Measurements from ENCODE around the gene AFG1L.
"Not testable (repeated sequence)": the region's sequence is repeated elsewhere in the genome, so short reads cannot be mapped to it uniquely, and the experiment has no call there.

AFG1L gene

GRCh38 chr6:108419474-108419873 lies 124.6 kb downstream of the AFG1L start:
- DNase-seq = no peak

- DNase-seq = no peak
Measured at GRCh38 chr6:108419934-108420609, 125.2 kb downstream of the AFG1L start.

DNA sequence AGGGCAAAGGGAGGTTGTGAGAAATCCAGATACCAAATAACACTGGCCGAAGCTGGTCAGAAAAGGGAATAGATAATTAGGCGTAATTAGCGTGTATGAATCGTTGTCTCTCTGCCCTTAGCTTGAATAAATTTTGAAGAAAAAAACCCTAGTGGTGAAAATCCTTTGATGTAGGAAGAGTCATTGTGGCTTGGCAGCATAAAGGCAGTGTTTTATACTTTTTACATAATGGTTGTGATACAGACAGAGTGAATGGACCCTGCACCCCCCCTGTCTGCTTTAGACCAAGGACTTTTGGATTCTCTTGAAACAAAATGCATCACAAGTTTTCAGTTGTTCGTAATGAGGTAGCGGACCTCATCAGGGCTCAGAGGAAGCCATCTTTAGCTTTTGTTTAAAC lies 126.5 kb downstream of the AFG1L start:
- DNase-seq = no peak

DNA sequence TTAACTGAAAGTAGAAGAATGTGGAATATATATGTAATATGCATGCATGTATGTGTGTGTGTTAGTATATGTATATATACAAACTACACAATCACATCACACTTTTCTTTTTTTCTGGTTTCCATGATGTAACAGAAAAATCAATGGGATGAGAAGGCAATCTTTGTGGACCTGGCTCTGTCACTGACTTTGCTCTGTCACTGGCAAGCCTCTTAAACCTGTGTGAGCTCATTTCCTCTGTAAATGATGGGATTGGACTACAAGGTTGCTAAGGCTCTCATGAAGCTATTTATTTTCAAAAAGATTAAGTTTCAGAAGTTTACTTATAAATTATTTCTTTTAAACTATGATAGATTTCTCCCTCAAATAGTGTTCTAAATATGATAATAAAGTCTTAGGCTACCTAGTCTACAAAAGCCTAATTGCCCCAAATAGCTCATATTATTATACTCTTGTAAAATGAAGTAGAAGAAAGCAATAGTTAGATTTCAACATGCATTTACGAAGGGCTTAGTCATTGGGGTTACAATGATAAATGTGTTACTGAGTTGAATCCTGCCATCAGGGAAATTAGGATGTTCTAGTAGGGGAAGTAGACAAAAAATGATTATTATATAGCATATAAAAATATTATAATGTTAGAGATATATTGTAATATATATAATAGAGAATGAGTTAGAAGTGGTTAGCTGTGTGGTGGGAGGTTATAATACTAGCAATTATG lies 129.3 kb downstream of the AFG1L start:
- no peak for DNase-seq

GRCh38 chr6:108425428-108425827 lies 130.6 kb downstream of the AFG1L start:
- DNase-seq = no peak

DNA sequence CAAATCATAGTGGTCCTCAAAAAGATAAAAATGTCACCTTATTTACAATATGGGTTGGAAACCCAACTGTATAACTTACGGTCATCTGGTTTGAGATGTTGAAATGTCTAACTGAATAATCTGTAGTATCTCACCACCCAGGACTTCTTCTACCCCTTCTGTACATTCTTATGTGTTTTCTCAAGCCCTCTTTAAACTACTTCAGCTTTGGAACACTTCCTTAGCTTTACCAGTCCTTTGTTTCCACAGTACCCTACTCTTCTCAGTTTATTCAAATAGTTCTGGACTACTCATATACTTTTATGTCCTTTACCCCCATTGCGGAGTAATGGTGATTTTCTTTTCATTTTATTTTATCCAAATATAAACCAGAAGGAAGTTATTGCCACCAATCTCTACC lies 137.3 kb downstream of the AFG1L start:
- no peak for DNase-seq

DNA sequence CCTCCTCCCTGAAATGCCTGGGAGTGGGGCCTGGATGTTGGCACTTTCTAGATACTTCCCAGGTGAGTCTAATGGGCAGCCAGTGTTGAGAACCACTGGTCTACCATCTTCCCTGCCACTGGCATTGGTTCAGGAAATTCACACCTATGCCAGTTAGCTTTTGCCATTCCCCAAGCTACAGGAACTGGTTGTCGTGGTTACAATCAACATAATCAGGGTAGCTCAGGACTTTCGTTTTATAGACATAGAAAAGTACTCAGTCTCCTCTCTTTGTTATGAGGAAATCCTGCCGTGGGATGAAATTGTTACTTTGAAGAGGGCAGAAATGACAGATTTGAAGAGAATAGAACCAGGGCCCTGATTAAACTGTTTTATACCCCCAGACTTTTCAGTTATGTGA lies 137.9 kb downstream of the AFG1L start:
- DNase-seq = no peak

DNA sequence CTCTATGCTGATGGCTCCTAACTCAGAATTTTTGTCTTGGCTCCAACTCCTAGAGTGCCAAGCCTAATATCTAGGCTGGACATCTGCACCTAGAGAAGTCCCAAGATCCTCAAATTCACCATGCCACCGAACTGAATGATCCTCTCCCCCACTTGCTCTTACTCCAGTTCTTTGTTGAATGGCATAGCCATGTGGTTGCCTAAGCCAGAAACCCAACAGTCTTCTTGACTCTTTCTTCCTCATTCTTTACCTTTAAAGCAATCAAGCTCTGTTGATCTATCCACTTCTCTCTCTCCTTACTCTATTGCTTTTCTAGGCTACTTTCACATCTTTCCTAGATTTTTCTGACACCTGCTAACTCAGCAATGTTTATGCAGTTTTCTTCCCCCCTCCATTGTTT lies 139.4 kb downstream of the AFG1L start:
- DNase-seq = no peak

DNA sequence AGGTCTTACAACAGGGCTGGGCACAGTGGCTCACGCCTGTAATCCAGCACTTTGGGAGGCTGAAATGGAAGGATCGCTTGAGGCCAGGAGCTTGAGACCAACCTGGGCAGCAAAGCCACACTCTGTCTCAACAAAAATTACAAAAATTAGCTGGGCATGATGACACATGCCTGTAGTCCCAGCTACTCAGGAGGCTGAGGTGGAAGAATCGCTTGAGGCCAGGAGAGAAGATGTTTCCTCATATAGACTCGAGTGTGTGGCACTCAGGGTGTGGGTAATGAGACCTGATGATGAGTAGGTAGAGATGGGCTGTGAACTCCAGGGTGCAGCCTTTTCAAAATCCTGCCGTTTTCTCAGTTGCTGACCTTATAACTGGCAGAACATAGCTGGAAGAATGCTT lies 140.5 kb downstream of the AFG1L start:
- no peak for DNase-seq

GRCh38 chr6:108436771-108437170 lies 141.9 kb downstream of the AFG1L start:
- DNase-seq = no peak

- DNase-seq = no peak
Measured at GRCh38 chr6:108437821-108438220, 143.0 kb downstream of the AFG1L start.

DNA sequence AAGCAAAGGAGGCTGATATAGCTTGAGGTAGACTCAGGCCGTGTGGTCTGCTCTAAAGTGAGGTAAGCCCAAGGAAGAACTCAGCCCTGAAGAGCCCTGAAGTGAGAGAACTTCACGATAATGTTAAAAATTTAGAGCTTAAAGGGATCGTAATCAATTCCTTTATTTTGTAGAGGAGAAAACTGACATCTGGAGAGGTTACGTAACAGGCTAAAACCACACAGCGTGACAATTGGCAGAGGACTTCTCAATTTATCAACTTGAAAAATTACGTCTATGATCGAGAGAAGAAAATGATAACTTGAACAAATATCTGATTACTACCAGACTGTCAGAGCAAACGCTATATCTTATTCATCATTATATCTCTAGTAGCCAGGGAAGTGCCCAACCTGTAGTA lies 144.1 kb downstream of the AFG1L start:
- no peak for DNase-seq

- DNase-seq = no peak
Measured at GRCh38 chr6:108441141-108441540, 146.3 kb downstream of the AFG1L start.

DNA sequence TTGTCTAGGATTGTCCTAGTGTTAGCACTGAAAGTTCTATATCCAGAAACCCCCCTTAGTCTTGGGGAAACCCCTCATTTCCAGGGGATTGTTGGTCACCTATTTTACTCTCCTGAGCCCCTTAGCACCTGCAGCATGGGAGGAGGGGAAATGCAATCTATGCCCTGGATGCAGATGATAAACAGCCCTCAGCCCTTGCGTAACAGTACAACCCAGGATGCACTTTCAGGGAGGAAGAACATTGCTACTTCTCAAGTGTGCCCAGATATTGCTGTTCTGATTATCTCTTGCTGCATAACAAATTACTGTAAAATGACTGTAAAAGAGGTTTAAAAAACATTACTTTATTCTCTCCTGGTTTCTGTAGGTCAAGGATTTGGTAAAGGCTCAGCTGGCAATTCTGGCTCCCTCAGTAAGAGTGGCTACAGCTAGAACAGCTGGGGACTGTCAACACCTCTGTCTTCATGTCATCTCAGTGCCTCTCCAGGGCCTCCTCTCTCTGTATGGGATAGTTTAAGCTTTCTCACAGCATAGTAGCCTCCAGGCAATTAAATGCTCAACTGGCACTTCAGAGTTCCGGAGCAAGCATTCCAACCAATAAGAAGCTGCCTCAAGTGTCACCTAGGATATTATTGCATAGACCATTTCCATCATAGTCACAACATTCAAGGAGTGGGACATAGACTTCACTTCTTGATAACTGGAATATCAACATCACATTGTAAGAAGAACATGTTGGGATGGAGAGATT lies 148.1 kb downstream of the AFG1L start:
- no peak for DNase-seq

- no peak for DNase-seq
Measured at GRCh38 chr6:108446629-108447150, 151.8 kb downstream of the AFG1L start.

GRCh38 chr6:108448481-108448880 lies 153.6 kb downstream of the AFG1L start:
- no peak for DNase-seq

- DNase-seq = not testable (repeated sequence)
Measured at GRCh38 chr6:108449717-108450116, 154.9 kb downstream of the AFG1L start.

DNA sequence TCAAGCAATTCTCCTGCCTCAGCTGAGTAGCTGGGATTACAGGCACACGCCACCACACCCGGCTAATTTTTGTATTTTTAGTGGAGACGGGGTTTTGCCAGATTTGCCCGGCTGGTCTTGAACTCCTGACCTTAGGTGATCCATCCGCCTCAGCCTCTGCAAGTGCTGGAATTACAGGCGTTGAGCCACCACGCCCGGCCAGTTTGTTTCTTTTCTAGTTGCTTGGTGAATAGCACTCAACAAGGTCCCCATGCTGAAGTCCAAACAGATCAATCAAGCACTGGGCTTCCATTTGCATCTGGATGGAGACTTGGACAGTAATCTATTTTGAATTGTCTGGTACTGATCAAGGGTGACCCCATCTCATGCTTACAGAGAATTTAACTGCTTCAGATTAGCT lies 157.0 kb downstream of the AFG1L start:
- no peak for DNase-seq

DNA sequence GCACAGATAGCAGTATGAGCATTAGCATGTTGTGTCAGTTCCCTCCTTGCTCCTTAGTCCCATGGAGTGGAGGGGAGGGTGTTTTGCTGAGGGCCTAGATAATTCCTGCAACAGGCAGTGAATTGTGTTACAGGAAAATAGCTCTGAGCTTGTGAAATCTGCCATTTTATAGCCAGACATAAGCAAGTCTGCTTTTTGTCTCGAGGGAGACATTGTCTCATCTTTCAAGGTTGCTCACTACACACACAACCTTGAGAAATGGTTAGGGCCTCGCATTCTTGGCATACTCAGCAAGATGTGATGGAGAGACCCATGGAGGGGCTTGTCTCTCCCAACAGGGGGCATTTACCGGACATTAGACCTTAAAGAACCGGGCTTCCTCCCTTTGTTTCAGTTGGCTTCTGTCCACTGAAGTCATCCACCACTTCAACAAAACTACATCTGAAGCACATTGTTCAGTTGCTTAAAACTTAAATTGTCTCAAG lies 157.9 kb downstream of the AFG1L start:
- DNase-seq = no peak

- no peak for DNase-seq
Measured at GRCh38 chr6:108453601-108454185, 158.8 kb downstream of the AFG1L start.

GRCh38 chr6:108454356-108454755 lies 159.5 kb downstream of the AFG1L start:
- DNase-seq = no peak

DNA sequence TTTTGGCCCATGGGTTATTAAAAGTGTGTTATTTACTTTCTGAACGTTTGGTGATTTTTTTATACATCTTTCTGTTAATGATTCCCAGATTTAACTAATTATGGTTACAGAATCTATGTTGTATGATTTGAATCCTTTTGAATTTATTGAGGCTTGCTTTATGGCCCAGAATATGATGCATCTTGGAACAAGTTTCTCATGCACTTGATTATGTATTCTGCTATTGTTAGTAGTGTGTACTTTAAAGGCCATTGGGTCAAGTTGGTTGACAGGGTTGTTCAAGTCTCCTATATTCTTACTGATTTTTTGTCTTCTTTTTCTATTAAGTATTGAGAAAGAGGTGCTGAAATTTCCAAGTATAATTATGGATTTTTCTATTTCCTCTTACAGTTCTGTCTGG lies 160.8 kb downstream of the AFG1L start:
- DNase-seq = no peak

- no peak for DNase-seq
Measured at GRCh38 chr6:108463784-108464183, 168.9 kb downstream of the AFG1L start.

All from NCI-H1092 treated with DMSO at 0.1 percent for 48 hours (cell line).